ENCODE measurements around the gene C5orf24. TPM values are rescaled to one million over a fixed set of nuclear protein-coding genes. Genes with fewer than 3 reads are reported as not detected.
"Not testable (repeated sequence)": the region's sequence is repeated elsewhere in the genome, so short reads cannot be mapped to it uniquely, and the experiment has no call there.

Gene C5orf24
- total RNA-seq, 1 experiment from 2014 or later, result 22.5 TPM

- H3K23ac ChIP-seq (ENCODE audit: insufficient read length, low read depth, low read length), result no peak overlapping the region
- no peak overlapping the region for H2BK15ac ChIP-seq (ENCODE audit: low read depth, low read length)
- no peaks in the 10 kb centered on the region for H3K79me2 ChIP-seq (ENCODE audit: insufficient read depth, low read length)
- no peak overlapping the region for H4K5ac ChIP-seq (ENCODE audit: insufficient read length, low read depth, low read length)
- H3K4me3 Mint-ChIP-seq, result no peak overlapping the region
- no peak overlapping the region for H3K27ac ChIP-seq (ENCODE audit: insufficient read length, low read depth, low read length)
- no peak overlapping the region for H3T11ph ChIP-seq (ENCODE audit: low read length)
- no peaks in the 10 kb centered on the region for H3K9me3 Mint-ChIP-seq
- no peak overlapping the region for H3K56ac ChIP-seq (ENCODE audit: insufficient read length, low read depth, low read length)
- H3K18ac ChIP-seq (ENCODE audit: insufficient read length, low read depth, low read length), result no peak overlapping the region
- no peaks in the 10 kb centered on the region for H3K27me3 ChIP-seq (ENCODE audit: insufficient read depth, low read length)
- no peak overlapping the region for H3K14ac ChIP-seq (ENCODE audit: insufficient read depth, low read length)
- H4K8ac ChIP-seq (replicated peaks; ENCODE audit: insufficient read length, low read depth, low read length), result no peak overlapping the region
- no peak overlapping the region for H2BK20ac ChIP-seq (ENCODE audit: low read depth, low read length, poor library complexity, severe bottlenecking)
- no peak overlapping the region for H2AFZ ChIP-seq (ENCODE audit: low read length)
- H3K9me3 ChIP-seq (ENCODE audit: control insufficient read depth, low read depth, low read length), result no peaks in the 10 kb centered on the region
- no peaks in the 10 kb centered on the region for H3K23me2 ChIP-seq (ENCODE audit: insufficient read length, low read depth, low read length, poor library complexity, severe bottlenecking)
- no CpG with 5 or more reads among the region's 1 CpG for WGBS (ENCODE audit: extremely low coverage, insufficient read length, low lambda C conversion rate)
- no peak overlapping the region for H2BK12ac ChIP-seq (ENCODE audit: insufficient read length, low read depth, low read length)
- H3K9ac ChIP-seq (ENCODE audit: extremely low read depth, insufficient read length, low read length), result no peak overlapping the region
- H2BK120ac ChIP-seq (ENCODE audit: low read depth, low read length, poor library complexity, severe bottlenecking), result no peak overlapping the region
- peaks cover 7 to 42% (median 31%) of the 10 kb centered on the region in 3 experiments; a peak in 6 of 7 replicates for H3K36me3 Mint-ChIP-seq (ENCODE audit: insufficient read depth in 1 of 3, low read depth in 3 of 3)
- no peaks in the 10 kb centered on the region for H4K20me1 ChIP-seq (ENCODE audit: control insufficient read depth, insufficient read depth, insufficient read length)
- TF ChIP-seq CTCF (conservative IDR thresholded peaks at IDR 0.05), result peak; percentile 48
- H4K91ac ChIP-seq (ENCODE audit: insufficient read length, low read depth, low read length), result no peak overlapping the region
- no peak overlapping the region for H3K4me2 ChIP-seq (ENCODE audit: insufficient read depth, insufficient read length, low read length)
- H2AK5ac ChIP-seq (ENCODE audit: insufficient read length, low read length), result no peak overlapping the region
- no peaks in the 10 kb centered on the region for H3K27me3 Mint-ChIP-seq (ENCODE audit: low read depth)
- H2BK5ac ChIP-seq (ENCODE audit: insufficient read length, low read length), result no peak overlapping the region
- H3K4ac ChIP-seq (ENCODE audit: low read depth, low read length), result no peak overlapping the region
- no peaks in the 10 kb centered on the region for H3K79me1 ChIP-seq (ENCODE audit: insufficient read depth, low read depth, low read length, poor library complexity, severe bottlenecking)
- peaks cover 7 to 12% of the 10 kb centered on the region in 2 experiments for H3K4me1 Mint-ChIP-seq
- no peak for DNase-seq
- no peak overlapping the region for H3K27ac Mint-ChIP-seq
- no peaks in the 10 kb centered on the region for H3K4me1 ChIP-seq (ENCODE audit: insufficient read depth, low read length)
These were observed 5.6 kb downstream of the C5orf24 start for GRCh38 chr5:134851307-134851923.

GRCh38 chr5:134856465-134856864, 10.7 kb downstream of the C5orf24 start:
- H4K20me1 ChIP-seq (ENCODE audit: control insufficient read depth, insufficient read depth, insufficient read length); H2BK12ac ChIP-seq (ENCODE audit: insufficient read length, low read depth, low read length); H3K9me3 Mint-ChIP-seq; H3K14ac ChIP-seq (ENCODE audit: insufficient read depth, low read length); H2BK5ac ChIP-seq (ENCODE audit: insufficient read length, low read length); H4K91ac ChIP-seq (ENCODE audit: insufficient read length, low read depth, low read length); H3T11ph ChIP-seq (ENCODE audit: low read length); H3K79me2 ChIP-seq (ENCODE audit: insufficient read depth, low read length); H3K9me3 ChIP-seq (ENCODE audit: control insufficient read depth, low read depth, low read length); H3K4me2 ChIP-seq (ENCODE audit: insufficient read depth, insufficient read length, low read length); H3K27me3 ChIP-seq (ENCODE audit: insufficient read depth, low read length); H3K23ac ChIP-seq (ENCODE audit: insufficient read length, low read depth, low read length); H4K8ac ChIP-seq (replicated peaks; ENCODE audit: insufficient read length, low read depth, low read length); H3K79me1 ChIP-seq (ENCODE audit: insufficient read depth, low read depth, low read length, poor library complexity, severe bottlenecking); H3K27me3 Mint-ChIP-seq (ENCODE audit: low read depth); DNase-seq; H3K4me1 Mint-ChIP-seq; H3K18ac ChIP-seq (ENCODE audit: insufficient read length, low read depth, low read length); H3K27ac Mint-ChIP-seq; H2BK120ac ChIP-seq (ENCODE audit: low read depth, low read length, poor library complexity, severe bottlenecking); H3K23me2 ChIP-seq (ENCODE audit: insufficient read length, low read depth, low read length, poor library complexity, severe bottlenecking); H3K4me1 ChIP-seq (ENCODE audit: insufficient read depth, low read length); H4K5ac ChIP-seq (ENCODE audit: insufficient read length, low read depth, low read length); H3K9ac ChIP-seq (ENCODE audit: extremely low read depth, insufficient read length, low read length); H2AFZ ChIP-seq (ENCODE audit: low read length); H3K4me3 Mint-ChIP-seq; H3K56ac ChIP-seq (ENCODE audit: insufficient read length, low read depth, low read length); H2AK5ac ChIP-seq (ENCODE audit: insufficient read length, low read length); H3K27ac ChIP-seq (ENCODE audit: insufficient read length, low read depth, low read length); H3K4ac ChIP-seq (ENCODE audit: low read depth, low read length); H2BK20ac ChIP-seq (ENCODE audit: low read depth, low read length, poor library complexity, severe bottlenecking); H2BK15ac ChIP-seq (ENCODE audit: low read depth, low read length): not testable (repeated sequence)
- peaks cover 7 to 46% (median 40%) of the 10 kb centered on the region in 3 experiments; a peak in 6 of 7 replicates for H3K36me3 Mint-ChIP-seq (ENCODE audit: insufficient read depth in 1 of 3, low read depth in 3 of 3)
- WGBS (ENCODE audit: extremely low coverage, insufficient read length, low lambda C conversion rate), result no CpG with 5 or more reads among the region's 7 CpGs

Measured in H9 (cell line).